ENCODE measurements around the gene GFM1. TPM values are rescaled to one million over a fixed set of nuclear protein-coding genes. Genes with fewer than 3 reads are reported as not detected.

GFM1 gene
- total and polyA plus RNA-seq, 2 donors (not counting 1 experiment from before 2014, with no cell fraction given), result 9.8 to 46.0 TPM

DNA sequence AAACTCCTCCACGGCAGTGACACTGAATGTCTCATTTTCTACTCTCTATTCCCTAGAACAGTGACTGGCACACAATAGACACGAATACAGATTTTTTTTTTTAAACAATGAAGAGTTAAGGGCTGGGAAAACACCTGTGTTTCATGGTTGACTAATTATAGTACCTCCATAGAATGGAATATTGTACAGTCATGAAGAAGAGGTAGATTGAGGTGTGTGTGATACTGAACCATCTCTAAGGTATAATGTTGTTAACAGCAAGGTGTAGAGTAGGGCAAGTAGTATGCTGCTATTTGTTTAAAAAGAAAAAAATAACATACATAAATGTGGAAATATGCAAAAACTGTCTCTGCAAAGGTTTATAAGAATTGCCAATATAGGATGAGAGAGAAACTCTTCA is 93.1 kb downstream of the GFM1 start:
- Mint-ChIP-seq H3K27ac (no peak overlapping the region), H3K27me3 (no peaks in the 10 kb centered on the region), H3K4me1 (no peaks in the 10 kb centered on the region), H3K9me3 (ENCODE audit: insufficient read depth) (no peaks in the 10 kb centered on the region), H3K4me3 (no peak overlapping the region)
- no peaks in the 10 kb centered on the region for H4K20me1 ChIP-seq (ENCODE audit: control insufficient read depth, insufficient read depth, low read length, poor library complexity, severe bottlenecking)
- CTCF ChIA-PET, result interaction anchor here (2.2 kb wide), 1 partner anchor 10 kb away, joined by 14 read pairs; no protein-coding TSS in a partner anchor
- ATAC-seq (ENCODE audit: low read depth), result no peak
- H3K79me2 ChIP-seq (ENCODE audit: control insufficient read depth, insufficient read depth, low read length), result no peaks in the 10 kb centered on the region
- TF ChIP-seq EZH2 (IDR thresholded peaks at IDR 0.05; ENCODE audit: borderline replicate concordance, insufficient read depth, low read depth, low read length, poor library complexity, severe bottlenecking), result no peak
- TF ChIP-seq, protein P1, sequence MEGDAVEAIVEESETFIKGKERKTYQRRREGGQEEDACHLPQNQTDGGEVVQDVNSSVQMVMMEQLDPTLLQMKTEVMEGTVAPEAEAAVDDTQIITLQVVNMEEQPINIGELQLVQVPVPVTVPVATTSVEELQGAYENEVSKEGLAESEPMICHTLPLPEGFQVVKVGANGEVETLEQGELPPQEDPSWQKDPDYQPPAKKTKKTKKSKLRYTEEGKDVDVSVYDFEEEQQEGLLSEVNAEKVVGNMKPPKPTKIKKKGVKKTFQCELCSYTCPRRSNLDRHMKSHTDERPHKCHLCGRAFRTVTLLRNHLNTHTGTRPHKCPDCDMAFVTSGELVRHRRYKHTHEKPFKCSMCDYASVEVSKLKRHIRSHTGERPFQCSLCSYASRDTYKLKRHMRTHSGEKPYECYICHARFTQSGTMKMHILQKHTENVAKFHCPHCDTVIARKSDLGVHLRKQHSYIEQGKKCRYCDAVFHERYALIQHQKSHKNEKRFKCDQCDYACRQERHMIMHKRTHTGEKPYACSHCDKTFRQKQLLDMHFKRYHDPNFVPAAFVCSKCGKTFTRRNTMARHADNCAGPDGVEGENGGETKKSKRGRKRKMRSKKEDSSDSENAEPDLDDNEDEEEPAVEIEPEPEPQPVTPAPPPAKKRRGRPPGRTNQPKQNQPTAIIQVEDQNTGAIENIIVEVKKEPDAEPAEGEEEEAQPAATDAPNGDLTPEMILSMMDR (IDR thresholded peaks at IDR 0.05), result no peak
- no peak overlapping the region for H3K27ac ChIP-seq (ENCODE audit: low read length in 2 of 2)
- H3K4me3 ChIP-seq (ENCODE audit: control extremely low read depth in 1 of 5, extremely low read depth in 1 of 5, insufficient read depth in 1 of 5, low read depth in 2 of 5, low read length in 4 of 5), result no peak overlapping the region
- H3K9ac ChIP-seq (ENCODE audit: low read length), result no peak overlapping the region
- WGBS (ENCODE audit: insufficient coverage), result no CpG with 5 or more reads among the region's 2 CpGs
- intact Hi-C loops (cut with micrococcal nuclease), result no loop called here
- peaks cover 0 to 8% (median 7%) of the 10 kb centered on the region in 3 donors for H3K9me3 ChIP-seq (ENCODE audit: control extremely low read depth in 1 of 3, control insufficient read depth in 2 of 3, insufficient read depth in 1 of 3, low read length in 2 of 3)
- no peak overlapping the region for H2AFZ ChIP-seq (ENCODE audit: insufficient read depth, low read depth, low read length, poor library complexity, severe bottlenecking)
- H3K4me2 ChIP-seq (replicated peaks; ENCODE audit: low read depth, low read length, poor library complexity, severe bottlenecking), result no peak overlapping the region
- POLR2A ChIA-PET, result no interaction called here
- H3K4me1 ChIP-seq (ENCODE audit: control insufficient read depth in 2 of 2, insufficient read depth in 2 of 2, low read length in 2 of 2), result peaks cover 0 to 1% of the 10 kb centered on the region in 2 donors
- H3K27me3 ChIP-seq (replicated peaks in 1 of 4; ENCODE audit: control extremely low read depth in 1 of 4, control insufficient read depth in 3 of 4, insufficient read depth in 4 of 4, low read length in 3 of 4), result no peaks in the 10 kb centered on the region
- DNase-seq, result no peak
- no peaks in the 10 kb centered on the region for H3K36me3 ChIP-seq (replicated peaks in 1 of 2; ENCODE audit: control extremely low read depth in 1 of 2, control insufficient read depth in 1 of 2, extremely low read depth in 1 of 2, insufficient read depth in 2 of 2, low read length in 1 of 2)

DNA sequence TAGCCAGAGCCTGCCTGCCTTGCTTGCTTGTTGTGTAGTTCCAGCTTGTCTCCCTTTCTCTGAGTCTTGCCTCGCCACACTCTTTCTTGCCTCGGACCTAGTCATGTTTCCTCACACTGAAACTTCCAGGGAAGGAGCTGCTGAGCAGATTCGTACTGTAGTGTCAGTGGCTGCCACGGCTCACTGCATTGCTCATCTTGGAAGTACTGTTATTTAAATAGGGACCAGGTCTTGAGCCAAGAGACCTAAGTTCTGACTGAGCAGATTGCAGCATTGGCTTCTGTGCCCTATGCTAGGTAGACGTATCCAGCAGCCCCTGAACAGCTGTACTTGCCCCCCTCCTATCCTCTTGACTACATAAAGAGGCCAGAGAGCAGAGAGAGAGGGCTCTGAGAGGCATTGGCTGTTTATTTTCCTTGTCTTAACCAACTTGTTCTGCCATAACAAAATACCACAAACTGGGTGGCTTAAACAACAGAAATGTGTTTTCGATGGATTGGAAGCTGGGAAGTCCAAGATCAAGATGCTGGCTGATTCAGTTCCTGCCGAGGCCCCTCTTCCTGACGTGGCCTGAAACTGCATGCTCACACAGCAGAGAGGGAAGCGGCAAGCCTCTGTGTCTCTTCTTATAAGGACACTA is 93.8 kb downstream of the GFM1 start:
- Histone ChIP-seq H3K4me1 (ENCODE audit: control insufficient read depth in 2 of 2, insufficient read depth in 2 of 2, low read length in 2 of 2) (no peaks in the 10 kb centered on the region), H4K20me1 (ENCODE audit: control insufficient read depth, insufficient read depth, low read length, poor library complexity, severe bottlenecking) (no peaks in the 10 kb centered on the region), H3K4me2 (replicated peaks; ENCODE audit: low read depth, low read length, poor library complexity, severe bottlenecking) (no peak overlapping the region), H3K9ac (ENCODE audit: low read length) (no peak overlapping the region), H3K9me3 (ENCODE audit: control extremely low read depth in 1 of 3, control insufficient read depth in 2 of 3, insufficient read depth in 1 of 3, low read length in 2 of 3) (peaks cover 0 to 8% (median 7%) of the 10 kb centered on the region in 3 donors), H3K4me3 (ENCODE audit: control extremely low read depth in 1 of 5, extremely low read depth in 1 of 5, insufficient read depth in 1 of 5, low read depth in 2 of 5, low read length in 4 of 5) (no peak overlapping the region), H3K27ac (ENCODE audit: low read length in 2 of 2) (no peak overlapping the region), H2AFZ (ENCODE audit: insufficient read depth, low read depth, low read length, poor library complexity, severe bottlenecking) (no peak overlapping the region), H3K36me3 (replicated peaks in 1 of 2; ENCODE audit: control extremely low read depth in 1 of 2, control insufficient read depth in 1 of 2, extremely low read depth in 1 of 2, insufficient read depth in 2 of 2, low read length in 1 of 2) (no peaks in the 10 kb centered on the region), H3K79me2 (ENCODE audit: control insufficient read depth, insufficient read depth, low read length) (no peaks in the 10 kb centered on the region), H3K27me3 (replicated peaks in 1 of 4; ENCODE audit: control extremely low read depth in 1 of 4, control insufficient read depth in 3 of 4, insufficient read depth in 4 of 4, low read length in 3 of 4) (no peaks in the 10 kb centered on the region)
- H3K27ac Mint-ChIP-seq, result no peak overlapping the region
- no peaks in the 10 kb centered on the region for H3K9me3 Mint-ChIP-seq (ENCODE audit: insufficient read depth)
- H3K27me3 Mint-ChIP-seq, result no peaks in the 10 kb centered on the region
- ChIA-PET POLR2A (no interaction called here), CTCF (interaction anchor here (2.2 kb wide), 1 partner anchor 11 kb away, joined by 14 read pairs; no protein-coding TSS in a partner anchor)
- no peak for TF ChIP-seq EZH2 (IDR thresholded peaks at IDR 0.05; ENCODE audit: borderline replicate concordance, insufficient read depth, low read depth, low read length, poor library complexity, severe bottlenecking)
- TF ChIP-seq, protein P1 (IDR thresholded peaks at IDR 0.05), result no peak
- intact Hi-C loops (cut with micrococcal nuclease), result no loop called here
- no peaks in the 10 kb centered on the region for H3K4me1 Mint-ChIP-seq
- DNase-seq (no peak), ATAC-seq (ENCODE audit: low read depth) (no peak)
- no peak overlapping the region for H3K4me3 Mint-ChIP-seq
- WGBS (ENCODE audit: insufficient coverage), result 96% methylated on average over 7 of the region's 9 CpGs

All from B cell (primary cell).